Osteoblast (primary cell): Measurements from ENCODE around the gene TGFBRAP1. TPM values are rescaled to one million over a fixed set of nuclear protein-coding genes. Genes with fewer than 3 reads are reported as not detected.

Source experiments
- DNase-seq: peaks from one replicate; pipeline ENCODE4 v3.0.0; 2011; ENCODE audit warnings: low spot score, mixed read lengths; ENCODE audit not compliant: insufficient read length; ENCODE audit errors: missing footprints
- H2AFZ ChIP-seq: 2 replicates; pipeline ENCODE4 v1.6.0; 2011; ENCODE audit warnings: mild to moderate bottlenecking, low read length
- H3K27ac ChIP-seq: 2 replicates; pipeline ENCODE4 v1.5.1; 2011; ENCODE audit warnings: mild to moderate bottlenecking, low read depth, low read length, moderate library complexity
- H3K27me3 ChIP-seq: 2 replicates; pipeline ENCODE4 v1.6.0; 2012; ENCODE audit warnings: mild to moderate bottlenecking, control low read depth, inconsistent platforms, low read length, moderate library complexity; ENCODE audit not compliant: insufficient read depth
- H3K36me3 ChIP-seq: 2 replicates; pipeline ENCODE4 v1.5.1; 2011; ENCODE audit warnings: mild to moderate bottlenecking, low read length, control low read depth, moderate library complexity; ENCODE audit not compliant: insufficient read depth
- H3K4me1 ChIP-seq: 2 replicates; pipeline ENCODE4 v1.5.1; 2011; ENCODE audit warnings: mild to moderate bottlenecking, low read length, control low read depth, moderate library complexity; ENCODE audit not compliant: insufficient read depth
- H3K4me2 ChIP-seq: 2 replicates; pipeline ENCODE4 v1.6.0; 2011; ENCODE audit warnings: mild to moderate bottlenecking, low read length; ENCODE audit not compliant: insufficient read depth
- H3K4me3 ChIP-seq: fragments of 200-600 bp; sonication (generic); 3 replicates; pipeline ENCODE4 v1.5.1; 2012; ENCODE audit warnings: mild to moderate bottlenecking, low read length, inconsistent platforms; ENCODE audit not compliant: insufficient read depth
- H3K79me2 ChIP-seq: 2 replicates; pipeline ENCODE4 v1.6.0; 2012; ENCODE audit warnings: mild to moderate bottlenecking, low read length, control low read depth, inconsistent platforms; ENCODE audit not compliant: insufficient read depth
- H3K9me3 ChIP-seq: 2 replicates; pipeline ENCODE4 v1.5.1; 2011; ENCODE audit warnings: low read depth, low read length, control low read depth
- H4K20me1 ChIP-seq: 2 replicates; pipeline ENCODE4 v1.6.0; 2012; ENCODE audit warnings: mild to moderate bottlenecking, low read length, control low read depth; ENCODE audit not compliant: insufficient read depth
- total RNA-seq: library from RNA; depleted of rRNA; stranded (reverse); fragments of >200 nt; gene quantifications from 2 replicates; pipeline ENCODE4 v1.2.3, GENCODE V29; 2012
- TF ChIP-seq, protein P1 (sequence below): IDR thresholded peaks from 2 replicates; pipeline ENCODE4 v1.5.1; 2011; ENCODE audit warnings: mild to moderate bottlenecking, low read depth, low read length, moderate library complexity; ENCODE audit errors: extremely low read depth

TGFBRAP1 gene
- total RNA-seq, 1 donor = 32.6 TPM

GRCh38 chr2:105290981-105291660 lies 38.4 kb downstream of the TGFBRAP1 start:
- no peak overlapping the region for H2AFZ ChIP-seq
- peaks cover 53% of the 10 kb centered on the region for H3K36me3 ChIP-seq
- no peak overlapping the region for H3K4me2 ChIP-seq
- no peaks in the 10 kb centered on the region for H3K9me3 ChIP-seq
- H3K79me2 ChIP-seq = peaks cover 7% of the 10 kb centered on the region
- peaks cover 8% of the 10 kb centered on the region for H3K4me1 ChIP-seq
- TF ChIP-seq, protein P1, sequence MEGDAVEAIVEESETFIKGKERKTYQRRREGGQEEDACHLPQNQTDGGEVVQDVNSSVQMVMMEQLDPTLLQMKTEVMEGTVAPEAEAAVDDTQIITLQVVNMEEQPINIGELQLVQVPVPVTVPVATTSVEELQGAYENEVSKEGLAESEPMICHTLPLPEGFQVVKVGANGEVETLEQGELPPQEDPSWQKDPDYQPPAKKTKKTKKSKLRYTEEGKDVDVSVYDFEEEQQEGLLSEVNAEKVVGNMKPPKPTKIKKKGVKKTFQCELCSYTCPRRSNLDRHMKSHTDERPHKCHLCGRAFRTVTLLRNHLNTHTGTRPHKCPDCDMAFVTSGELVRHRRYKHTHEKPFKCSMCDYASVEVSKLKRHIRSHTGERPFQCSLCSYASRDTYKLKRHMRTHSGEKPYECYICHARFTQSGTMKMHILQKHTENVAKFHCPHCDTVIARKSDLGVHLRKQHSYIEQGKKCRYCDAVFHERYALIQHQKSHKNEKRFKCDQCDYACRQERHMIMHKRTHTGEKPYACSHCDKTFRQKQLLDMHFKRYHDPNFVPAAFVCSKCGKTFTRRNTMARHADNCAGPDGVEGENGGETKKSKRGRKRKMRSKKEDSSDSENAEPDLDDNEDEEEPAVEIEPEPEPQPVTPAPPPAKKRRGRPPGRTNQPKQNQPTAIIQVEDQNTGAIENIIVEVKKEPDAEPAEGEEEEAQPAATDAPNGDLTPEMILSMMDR = no peak
- H3K27ac ChIP-seq = no peak overlapping the region
- DNase-seq = no peak
- H3K27me3 ChIP-seq = no peaks in the 10 kb centered on the region
- no peak overlapping the region for H3K4me3 ChIP-seq
- no peaks in the 10 kb centered on the region for H4K20me1 ChIP-seq

DNA sequence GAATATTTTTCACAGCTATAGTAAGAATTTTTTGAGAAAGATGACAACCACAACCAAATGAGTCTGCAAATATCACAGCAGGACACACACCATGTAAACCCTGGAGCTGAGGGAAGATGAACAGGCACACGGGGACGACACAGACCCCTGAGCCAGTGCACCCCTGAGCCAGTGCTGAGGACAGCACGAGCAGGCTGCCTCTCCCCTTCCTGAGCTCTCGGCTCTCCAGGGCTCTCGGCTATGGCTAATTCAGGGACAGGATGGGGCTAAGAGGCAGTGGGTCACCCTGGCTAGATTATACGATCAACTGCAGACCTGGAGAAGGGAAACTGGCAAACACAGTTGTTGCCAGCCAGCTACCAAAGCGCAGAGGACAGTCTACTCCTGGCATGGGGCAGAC lies 41.4 kb downstream of the TGFBRAP1 start:
- peaks cover 7% of the 10 kb centered on the region for H4K20me1 ChIP-seq
- H2AFZ ChIP-seq = no peak overlapping the region
- TF ChIP-seq, protein P1 = no peak
- DNase-seq = no peak
- no peaks in the 10 kb centered on the region for H3K9me3 ChIP-seq
- H3K4me2 ChIP-seq = no peak overlapping the region
- H3K36me3 ChIP-seq = peaks cover 50% of the 10 kb centered on the region
- peaks cover 8% of the 10 kb centered on the region for H3K4me1 ChIP-seq
- H3K79me2 ChIP-seq = peaks cover 7% of the 10 kb centered on the region
- no peak overlapping the region for H3K27ac ChIP-seq
- H3K27me3 ChIP-seq = no peaks in the 10 kb centered on the region
- H3K4me3 ChIP-seq = no peak overlapping the region

DNA sequence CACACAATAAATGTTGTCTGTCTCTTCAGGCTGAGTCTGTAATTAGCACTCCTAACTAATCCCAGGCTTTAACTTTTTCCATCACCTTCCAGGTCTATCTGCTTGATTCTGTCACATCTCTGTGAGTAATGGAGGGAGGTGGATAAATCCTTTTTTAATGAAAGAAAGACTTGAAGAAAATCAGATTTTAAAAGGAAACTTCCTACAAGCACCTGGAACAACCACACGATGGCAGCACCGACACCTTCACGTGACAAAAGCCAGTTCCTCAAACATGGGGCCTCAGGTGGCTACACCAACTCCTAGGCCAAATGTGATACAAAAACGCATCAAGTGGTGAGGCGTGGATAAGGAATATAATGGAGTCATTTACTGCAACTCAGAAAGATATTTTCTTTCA lies 41.8 kb downstream of the TGFBRAP1 start:
- TF ChIP-seq, protein P1 = peak; percentile 74
- H2AFZ ChIP-seq = no peak overlapping the region
- no peaks in the 10 kb centered on the region for H3K27me3 ChIP-seq
- H3K27ac ChIP-seq = no peak overlapping the region
- H3K36me3 ChIP-seq = peaks cover 48% of the 10 kb centered on the region
- H3K9me3 ChIP-seq = no peaks in the 10 kb centered on the region
- H3K4me1 ChIP-seq = peaks cover 8% of the 10 kb centered on the region
- H4K20me1 ChIP-seq = peaks cover 7% of the 10 kb centered on the region
- no peak for DNase-seq
- no peak overlapping the region for H3K4me3 ChIP-seq
- no peak overlapping the region for H3K4me2 ChIP-seq
- H3K79me2 ChIP-seq = peaks cover 7% of the 10 kb centered on the region

DNA sequence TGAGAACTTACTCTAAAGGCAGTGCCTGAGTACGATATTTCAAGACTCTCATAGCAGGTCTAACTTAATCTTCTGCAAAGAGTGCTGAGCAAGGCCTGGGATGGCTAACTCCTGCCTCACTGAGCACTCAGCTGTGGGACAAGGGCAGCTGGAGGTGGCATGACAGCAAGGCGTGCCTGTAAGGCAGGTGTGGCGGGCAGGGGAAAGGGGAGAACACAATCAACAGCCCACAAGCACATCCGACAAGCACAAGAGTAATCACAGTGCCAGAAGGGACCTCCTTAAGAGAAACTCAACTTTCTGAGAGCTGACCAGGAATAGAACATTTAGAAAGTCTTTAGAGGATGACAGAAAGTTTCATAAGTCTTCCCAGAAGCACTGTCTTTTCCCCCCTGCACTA lies 46.0 kb downstream of the TGFBRAP1 start:
- peaks cover 7% of the 10 kb centered on the region for H4K20me1 ChIP-seq
- no peak overlapping the region for H3K27ac ChIP-seq
- no peak overlapping the region for H3K4me3 ChIP-seq
- no peaks in the 10 kb centered on the region for H3K79me2 ChIP-seq
- TF ChIP-seq, protein P1 = no peak
- H3K4me1 ChIP-seq = no peaks in the 10 kb centered on the region
- no peaks in the 10 kb centered on the region for H3K27me3 ChIP-seq
- no peak for DNase-seq
- peaks cover 35% of the 10 kb centered on the region for H3K36me3 ChIP-seq
- H3K9me3 ChIP-seq = no peaks in the 10 kb centered on the region
- no peak overlapping the region for H3K4me2 ChIP-seq
- no peak overlapping the region for H2AFZ ChIP-seq
